ENCODE data around the gene CALCB.
"Not testable (repeated sequence)": the region's sequence is repeated elsewhere in the genome, so short reads cannot be mapped to it uniquely, and the experiment has no call there.

Gene CALCB, protein sequence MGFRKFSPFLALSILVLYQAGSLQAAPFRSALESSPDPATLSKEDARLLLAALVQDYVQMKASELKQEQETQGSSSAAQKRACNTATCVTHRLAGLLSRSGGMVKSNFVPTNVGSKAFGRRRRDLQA

DNA sequence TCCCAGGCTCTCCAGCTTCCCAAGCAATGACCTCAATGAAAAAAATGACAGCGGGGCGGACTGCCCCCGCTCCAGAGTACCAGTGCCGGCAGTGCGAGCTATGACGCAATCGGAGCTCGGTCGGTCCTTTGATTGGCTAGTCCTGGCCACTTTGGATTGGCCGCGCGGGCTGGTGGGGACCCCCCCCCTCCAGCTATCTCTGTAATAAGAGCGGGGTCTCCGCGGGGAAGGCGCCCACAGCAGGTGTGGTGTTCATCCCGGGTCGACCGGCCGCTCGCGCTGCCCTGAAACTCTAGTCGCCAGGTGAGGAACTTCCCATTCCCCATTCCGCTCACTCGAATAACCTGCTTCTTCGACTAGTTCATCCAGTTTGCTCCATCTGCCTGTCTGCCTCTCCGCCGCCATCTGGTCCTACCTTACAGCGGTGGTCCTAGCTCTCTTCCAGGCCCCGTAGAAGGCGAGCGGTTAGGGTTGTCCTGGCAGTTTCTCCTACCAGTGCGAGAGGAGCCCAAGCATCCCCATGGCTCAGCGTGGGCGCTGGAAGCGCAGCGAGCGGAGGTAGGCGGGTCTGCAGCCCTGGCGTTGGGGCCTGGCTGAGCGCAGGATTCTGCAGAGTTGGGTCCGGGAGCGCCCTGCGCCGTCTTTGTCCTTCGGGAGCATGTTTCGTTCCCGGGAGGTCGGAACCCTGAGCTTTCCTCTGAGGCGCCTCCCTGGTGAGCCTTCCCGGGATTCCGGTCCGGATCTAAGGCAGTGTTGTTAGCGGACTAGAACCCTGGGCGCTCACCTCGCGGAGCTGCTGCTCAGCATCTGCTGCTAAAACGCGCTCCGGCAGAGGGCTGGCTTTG is at the start of gene CALCB:
Gene CALCB, plus strand, starts transcription at position 233 of the 845 bp plus-strand sequence. CDS start 1,126 bp downstream, outside the sequence.
- TF ChIP-seq, protein P1, sequence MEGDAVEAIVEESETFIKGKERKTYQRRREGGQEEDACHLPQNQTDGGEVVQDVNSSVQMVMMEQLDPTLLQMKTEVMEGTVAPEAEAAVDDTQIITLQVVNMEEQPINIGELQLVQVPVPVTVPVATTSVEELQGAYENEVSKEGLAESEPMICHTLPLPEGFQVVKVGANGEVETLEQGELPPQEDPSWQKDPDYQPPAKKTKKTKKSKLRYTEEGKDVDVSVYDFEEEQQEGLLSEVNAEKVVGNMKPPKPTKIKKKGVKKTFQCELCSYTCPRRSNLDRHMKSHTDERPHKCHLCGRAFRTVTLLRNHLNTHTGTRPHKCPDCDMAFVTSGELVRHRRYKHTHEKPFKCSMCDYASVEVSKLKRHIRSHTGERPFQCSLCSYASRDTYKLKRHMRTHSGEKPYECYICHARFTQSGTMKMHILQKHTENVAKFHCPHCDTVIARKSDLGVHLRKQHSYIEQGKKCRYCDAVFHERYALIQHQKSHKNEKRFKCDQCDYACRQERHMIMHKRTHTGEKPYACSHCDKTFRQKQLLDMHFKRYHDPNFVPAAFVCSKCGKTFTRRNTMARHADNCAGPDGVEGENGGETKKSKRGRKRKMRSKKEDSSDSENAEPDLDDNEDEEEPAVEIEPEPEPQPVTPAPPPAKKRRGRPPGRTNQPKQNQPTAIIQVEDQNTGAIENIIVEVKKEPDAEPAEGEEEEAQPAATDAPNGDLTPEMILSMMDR (IDR thresholded peaks at IDR 0.05; ENCODE audit: borderline replicate concordance, insufficient read depth, low read depth, low read length), result no peak
- no peak within 1 kb of the TSS for H3K4me3 ChIP-seq (ENCODE audit: low read depth, low read length)

DNA sequence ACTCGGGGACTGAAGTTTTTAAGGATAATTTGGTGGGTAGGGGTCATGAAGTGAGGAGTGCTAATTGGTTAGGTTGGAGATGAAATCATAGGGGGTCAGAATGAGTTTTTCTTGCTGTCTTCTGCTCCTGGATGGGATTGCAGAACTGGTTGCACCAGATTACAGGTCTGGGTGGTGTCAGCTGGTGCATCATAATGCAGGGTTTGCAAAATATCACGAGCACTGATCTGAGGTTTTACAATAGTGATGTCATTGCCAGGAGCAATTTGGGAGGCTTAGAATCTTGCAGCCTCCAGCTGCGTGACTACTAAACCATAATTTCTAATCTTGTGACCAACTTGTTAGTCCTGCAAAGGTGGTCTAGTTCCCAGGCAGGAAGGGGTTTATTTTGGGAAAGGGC is 46.4 kb upstream of the CALCB start:
- TF ChIP-seq, protein P1 (IDR thresholded peaks at IDR 0.05; ENCODE audit: borderline replicate concordance, insufficient read depth, low read depth, low read length), result no peak
- H3K4me3 ChIP-seq (ENCODE audit: low read depth, low read length), result no peak overlapping the region

DNA sequence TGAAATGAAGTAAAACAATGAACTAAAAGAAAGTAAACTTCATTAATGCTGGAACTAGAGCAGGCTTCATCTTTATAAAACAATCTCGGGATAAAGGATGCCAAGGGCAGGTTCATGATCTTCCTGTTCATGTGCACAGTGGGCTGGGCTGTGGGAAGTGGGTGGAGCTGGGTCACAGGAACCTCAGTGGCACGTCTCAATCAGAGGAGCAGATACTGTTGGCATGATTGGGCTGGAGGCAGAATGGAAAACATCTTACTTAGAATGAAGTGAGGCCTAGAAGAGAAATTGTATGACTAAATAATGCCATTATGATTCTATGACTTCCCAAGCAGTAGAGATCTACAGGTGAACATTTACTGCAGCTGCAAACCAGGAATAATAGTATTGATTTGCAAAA is 45.4 kb upstream of the CALCB start:
- no peak overlapping the region for H3K4me3 ChIP-seq (ENCODE audit: low read depth, low read length)
- TF ChIP-seq, protein P1 (IDR thresholded peaks at IDR 0.05; ENCODE audit: borderline replicate concordance, insufficient read depth, low read depth, low read length), result no peak

DNA sequence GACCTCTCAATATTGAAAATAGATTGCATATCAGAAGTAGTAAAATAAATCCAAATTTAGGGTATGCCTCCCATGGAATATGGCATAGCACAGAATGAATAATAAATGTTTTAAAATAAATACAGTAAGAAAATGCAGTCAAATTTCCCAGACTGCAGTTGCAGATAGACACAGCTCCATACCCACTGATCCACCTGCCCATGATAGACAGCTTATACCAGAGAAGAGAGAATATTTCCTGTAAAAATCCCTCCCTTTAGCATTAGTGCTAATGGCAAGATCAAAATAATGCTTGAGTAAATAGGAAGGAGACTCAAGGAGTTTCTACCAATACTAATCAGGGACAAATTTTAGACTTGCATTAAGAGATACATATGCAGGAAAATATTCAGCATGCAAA is 45.0 kb upstream of the CALCB start:
- TF ChIP-seq, protein P1 (IDR thresholded peaks at IDR 0.05; ENCODE audit: borderline replicate concordance, insufficient read depth, low read depth, low read length), result no peak
- H3K4me3 ChIP-seq (ENCODE audit: low read depth, low read length), result no peak overlapping the region

DNA sequence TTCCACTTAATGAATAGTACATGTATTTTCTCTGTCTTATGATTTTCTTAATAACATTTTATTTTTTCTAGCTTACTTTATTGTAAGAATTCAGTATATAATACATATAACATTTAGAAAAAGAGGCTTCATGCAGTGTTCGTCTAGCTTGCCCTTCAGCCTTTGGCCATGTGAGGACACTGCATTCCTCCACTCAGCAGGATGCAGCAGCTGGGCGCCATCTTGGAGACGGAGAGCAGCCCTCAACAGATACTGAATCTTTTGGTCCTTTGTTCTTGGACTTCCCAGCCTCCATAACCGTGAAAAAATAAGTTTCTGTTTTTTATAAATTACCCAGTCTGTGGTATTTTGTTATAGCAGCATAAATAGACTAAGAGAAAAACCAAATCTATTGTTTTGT is 41.4 kb upstream of the CALCB start:
- H3K4me3 ChIP-seq (ENCODE audit: low read depth, low read length), result not testable (repeated sequence)

DNA sequence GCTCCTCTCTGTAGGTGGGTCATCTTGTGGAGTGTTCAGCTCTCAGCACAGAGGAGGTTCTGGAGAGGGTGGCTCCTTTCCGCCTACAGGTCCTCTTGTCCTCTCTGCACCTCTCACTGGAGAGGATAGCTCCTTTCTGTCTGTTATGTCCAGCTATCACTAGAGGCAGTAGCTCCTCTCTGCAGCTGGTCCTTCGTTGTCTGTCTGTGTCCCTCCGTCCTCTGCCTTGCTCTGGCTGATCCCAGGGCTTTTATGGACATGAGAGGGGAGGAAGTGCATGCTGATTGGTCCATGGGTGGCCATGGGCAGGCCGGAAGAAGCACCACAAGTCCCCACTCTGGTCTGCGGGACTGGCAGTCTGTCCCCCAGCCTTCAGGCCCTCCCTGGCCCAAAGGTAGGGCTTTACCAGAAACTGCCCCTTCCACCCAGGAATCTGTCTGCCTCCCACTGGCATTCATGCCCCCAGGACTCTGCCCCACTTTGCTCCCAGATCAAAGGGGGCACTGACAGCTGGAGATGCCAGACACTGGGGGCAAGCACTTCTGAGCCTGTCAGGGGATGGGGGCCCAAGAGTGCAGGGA is 38.6 kb upstream of the CALCB start:
- H3K4me3 ChIP-seq (ENCODE audit: low read depth, low read length), result no peak overlapping the region
- TF ChIP-seq, protein P1 (IDR thresholded peaks at IDR 0.05; ENCODE audit: borderline replicate concordance, insufficient read depth, low read depth, low read length), result no peak

DNA sequence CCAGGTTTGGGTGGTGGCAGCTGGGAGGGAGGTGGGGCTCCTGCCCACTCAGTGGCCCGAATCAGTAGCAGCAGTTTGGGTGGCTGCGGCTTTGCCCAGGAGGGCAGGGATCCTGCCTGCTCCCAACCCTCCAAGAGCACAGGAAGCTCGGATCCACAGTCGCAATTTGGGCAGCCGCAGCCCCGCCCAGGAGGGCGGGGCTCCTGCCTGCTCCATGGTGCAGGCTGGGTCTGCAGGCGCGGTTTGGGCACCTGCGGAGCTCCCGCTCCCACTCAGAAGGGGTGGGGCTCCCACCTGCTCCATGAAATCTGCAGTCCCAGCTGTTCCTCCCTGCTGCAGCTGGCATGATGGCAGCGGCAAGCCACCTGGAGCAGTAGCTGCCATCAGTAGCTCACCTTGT is 38.1 kb upstream of the CALCB start:
- H3K4me3 ChIP-seq (ENCODE audit: low read depth, low read length), result no peak overlapping the region
- TF ChIP-seq, protein P1 (IDR thresholded peaks at IDR 0.05; ENCODE audit: borderline replicate concordance, insufficient read depth, low read depth, low read length), result no peak

Measured in GM12875 (cell line).